GM23248 (cell line): ENCODE results near the gene IQSEC3. TPM values are rescaled to one million over a fixed set of nuclear protein-coding genes. Genes with fewer than 3 reads are reported as not detected.

ENCODE experiments used
- DNase-seq: peaks from one replicate; pipeline ENCODE4 v3.0.0-alpha.2; 2015
- H2AFZ ChIP-seq: fragments of 200-600 bp; sonication (generic); 2 replicates; pipeline ENCODE4 v1.6.1; 2016; ENCODE audit warnings: antibody characterized with exemption
- H3F3A ChIP-seq: fragments of 200-600 bp; sonication (generic); 2 replicates; pipeline ENCODE4 v1.6.1; 2016; ENCODE audit warnings: mild to moderate bottlenecking, antibody characterized with exemption, mixed run types; ENCODE audit not compliant: insufficient read depth
- H3K27ac ChIP-seq: fragments of 200-600 bp; sonication (generic); 2 replicates; pipeline ENCODE4 v1.5.1; 2016; ENCODE audit warnings: mild to moderate bottlenecking
- H3K27me3 ChIP-seq: fragments of 200-600 bp; sonication (generic); replicated peaks from 2 replicates; pipeline ENCODE4 v1.6.1; 2016; ENCODE audit warnings: mild to moderate bottlenecking; ENCODE audit not compliant: insufficient read depth
- H3K36me3 ChIP-seq: fragments of 200-600 bp; sonication (generic); 2 replicates; pipeline ENCODE4 v1.6.1; 2016; ENCODE audit warnings: low read depth, mild to moderate bottlenecking
- H3K4me1 ChIP-seq: fragments of 200-600 bp; sonication (generic); 2 replicates; pipeline ENCODE4 v1.6.1; 2016; ENCODE audit warnings: mild to moderate bottlenecking; ENCODE audit not compliant: insufficient read depth
- H3K4me2 ChIP-seq: fragments of 200-600 bp; sonication (generic); one replicate; pipeline ENCODE4 v1.6.1; 2016; ENCODE audit warnings: mild to moderate bottlenecking; ENCODE audit not compliant: unreplicated experiment
- H3K4me3 ChIP-seq: fragments of 200-600 bp; sonication (generic); 2 replicates; pipeline ENCODE4 v1.5.1; 2016; ENCODE audit warnings: mild to moderate bottlenecking
- H3K79me2 ChIP-seq: fragments of 200-600 bp; sonication (generic); 2 replicates; pipeline ENCODE4 v1.6.1; 2016; ENCODE audit warnings: mild to moderate bottlenecking; ENCODE audit not compliant: insufficient read depth
- H3K9ac ChIP-seq: fragments of 200-600 bp; sonication (generic); 2 replicates; pipeline ENCODE4 v1.6.1; 2016; ENCODE audit warnings: mild to moderate bottlenecking
- H3K9me2 ChIP-seq: fragments of 200-600 bp; sonication (generic); 2 replicates; pipeline ENCODE4 v1.6.1; 2016; ENCODE audit warnings: mixed run types, mild to moderate bottlenecking, moderate library complexity; ENCODE audit not compliant: insufficient read depth
- H3K9me3 ChIP-seq: fragments of 200-600 bp; sonication (generic); one replicate; pipeline ENCODE4 v1.6.1; 2017; ENCODE audit warnings: low read depth
- H4K20me1 ChIP-seq: fragments of 200-600 bp; sonication (generic); 2 replicates; pipeline ENCODE4 v1.6.0; 2016; ENCODE audit not compliant: insufficient read depth
- EZH2 ChIP-seq: fragments of 200-600 bp; sonication (generic); IDR thresholded peaks from 2 replicates; pipeline ENCODE4 v1.6.1; 2018; ENCODE audit warnings: antibody characterized with exemption, mild to moderate bottlenecking; ENCODE audit not compliant: insufficient read depth, poor library complexity, severe bottlenecking
- EZH2phosphoT487 ChIP-seq: fragments of 200-600 bp; sonication (generic); IDR thresholded peaks from 2 replicates; pipeline ENCODE4 v1.6.1; 2018; ENCODE audit warnings: antibody characterized with exemption, moderate library complexity, mild to moderate bottlenecking, low read depth; ENCODE audit not compliant: insufficient read depth
- WGBS, 2 experiments: methylation state at CpG; one replicate each; pipeline ENCODE4 v1.1.6; 2015 to 2017; ENCODE audit warnings: low lambda C conversion rate in 2 of 2, low coverage in 1 of 2; ENCODE audit errors: missing lambda C conversion rate in 2 of 2; 5-methylcytosine and 5-hydroxymethylcytosine counted together
- in situ Hi-C: fragments of 300-500 bp; cut with MboI; formaldehyde crosslinking; loops from 2 replicates; pipeline ENCODE4 v1.15.0; 2020
- polyA plus RNA-seq: library from polyadenylated mRNA; unstranded; fragments of >200 nt; fragmentation: Nextera tagmentation; extraction: Ambion mirVana; gene quantifications from 2 replicates; pipeline ENCODE4 v1.2.1, GENCODE V29; 2016
- total RNA-seq: library from RNA; depleted of rRNA; stranded (reverse); fragments of >200 nt; shearing (Covaris generic); gene quantifications from 2 replicates; pipeline ENCODE4 v1.2.3, GENCODE V29; 2014

Gene IQSEC3
- total and polyA plus RNA-seq, 2 experiments from 2014 or later = not detected

- Histone ChIP-seq H3K79me2 (no peaks in the 10 kb centered on the region), H3F3A (no peaks in the 10 kb centered on the region), H3K9me2 (no peaks in the 10 kb centered on the region), H4K20me1 (no peaks in the 10 kb centered on the region), H2AFZ (no peak overlapping the region), H3K4me2 (no peak overlapping the region), H3K36me3 (no peaks in the 10 kb centered on the region), H3K27ac (no peak overlapping the region), H3K4me1 (no peaks in the 10 kb centered on the region), H3K27me3 (peaks cover 22% of the 10 kb centered on the region), H3K4me3 (no peak overlapping the region), H3K9ac (no peak overlapping the region), H3K9me3 (no peaks in the 10 kb centered on the region)
- DNase-seq = no peak
- WGBS, 2 experiments = 74 to 78% methylated on average over 11 of the region's 11 CpGs
- TF ChIP-seq EZH2 (no peak), EZH2phosphoT487 (no peak)
- in situ Hi-C loops = no loop called here
These were observed 100.0 kb downstream of the IQSEC3 start for GRCh38 chr12:166425-167075.

GRCh38 chr12:167959-168600 is 101.5 kb downstream of the IQSEC3 start:
- no peaks in the 10 kb centered on the region for H4K20me1 ChIP-seq
- no peak overlapping the region for H3K4me2 ChIP-seq
- in situ Hi-C loops = no loop called here
- H3K9me3 ChIP-seq = no peaks in the 10 kb centered on the region
- H3K27me3 ChIP-seq = peaks cover 20% of the 10 kb centered on the region
- H3K27ac ChIP-seq = no peak overlapping the region
- no peaks in the 10 kb centered on the region for H3K36me3 ChIP-seq
- WGBS, 2 experiments = 73 to 75% methylated on average over 12 of the region's 12 CpGs
- no peak overlapping the region for H2AFZ ChIP-seq
- H3K4me1 ChIP-seq = no peaks in the 10 kb centered on the region
- H3K9me2 ChIP-seq = no peaks in the 10 kb centered on the region
- DNase-seq = no peak
- no peak overlapping the region for H3K9ac ChIP-seq
- H3F3A ChIP-seq = no peaks in the 10 kb centered on the region
- no peaks in the 10 kb centered on the region for H3K79me2 ChIP-seq
- TF ChIP-seq EZH2phosphoT487 (no peak), EZH2 (no peak)
- H3K4me3 ChIP-seq = no peak overlapping the region

DNA sequence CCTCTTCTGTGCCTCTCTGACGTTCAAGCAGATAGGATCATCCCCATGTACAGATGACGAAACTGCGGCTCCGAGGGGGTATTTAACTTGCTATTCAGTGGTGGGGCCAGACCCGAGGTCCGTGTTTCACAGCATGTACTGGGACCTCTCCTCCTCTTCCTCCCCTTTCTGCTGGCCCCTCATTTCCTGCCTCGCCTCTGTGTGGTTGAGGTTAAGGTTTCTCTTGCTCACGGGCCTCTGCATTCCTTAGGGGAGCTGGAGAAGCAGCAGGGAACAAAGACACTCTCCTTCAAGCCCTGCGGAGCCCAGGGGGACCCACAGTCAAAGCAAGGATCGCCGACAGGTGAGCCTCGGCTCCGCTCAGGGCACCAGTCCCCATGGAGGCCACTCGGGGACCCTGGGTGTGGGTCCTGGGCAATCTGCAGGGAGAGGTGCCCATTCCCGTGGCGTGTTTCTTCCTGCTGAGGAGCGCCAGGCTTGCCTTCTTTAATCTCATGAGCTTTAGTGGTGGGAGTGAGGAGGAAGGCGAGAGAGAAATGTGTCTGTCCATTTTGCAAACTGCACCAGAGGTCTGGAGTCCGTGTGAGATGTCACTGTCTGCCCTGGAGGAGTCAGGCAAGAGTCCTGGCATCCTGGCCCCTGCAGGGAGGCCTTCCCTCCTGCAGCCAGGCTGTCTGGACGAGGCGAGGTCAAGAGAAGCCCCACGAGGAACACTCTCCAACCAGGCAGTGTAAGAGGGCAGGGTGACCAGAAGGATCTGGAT is 102.4 kb downstream of the IQSEC3 start:
- Histone ChIP-seq H3K9me3 (no peaks in the 10 kb centered on the region), H3F3A (no peaks in the 10 kb centered on the region), H3K4me2 (no peak overlapping the region), H4K20me1 (no peaks in the 10 kb centered on the region), H3K9ac (no peak overlapping the region), H3K79me2 (no peaks in the 10 kb centered on the region), H3K9me2 (no peaks in the 10 kb centered on the region), H3K4me1 (no peaks in the 10 kb centered on the region), H3K27me3 (peaks cover 24% of the 10 kb centered on the region), H3K4me3 (no peak overlapping the region), H3K27ac (no peak overlapping the region), H3K36me3 (no peaks in the 10 kb centered on the region), H2AFZ (no peak overlapping the region)
- in situ Hi-C loops = no loop called here
- TF ChIP-seq EZH2 = no peak
- TF ChIP-seq EZH2phosphoT487 = no peak
- peak; percentile 14 for DNase-seq
- 39 to 47% methylated on average over 22 of the region's 22 CpGs for WGBS, 2 experiments

- TF ChIP-seq EZH2 (no peak), EZH2phosphoT487 (no peak)
- Histone ChIP-seq H3K79me2 (no peaks in the 10 kb centered on the region), H3F3A (no peaks in the 10 kb centered on the region), H2AFZ (no peak overlapping the region), H4K20me1 (no peaks in the 10 kb centered on the region), H3K4me3 (no peak overlapping the region), H3K9me3 (no peaks in the 10 kb centered on the region), H3K4me1 (no peaks in the 10 kb centered on the region), H3K27me3 (peaks cover 19% of the 10 kb centered on the region), H3K9me2 (no peaks in the 10 kb centered on the region), H3K27ac (no peak overlapping the region), H3K4me2 (no peak overlapping the region), H3K36me3 (no peaks in the 10 kb centered on the region), H3K9ac (no peak overlapping the region)
- DNase-seq = peak; percentile 16
- WGBS, 2 experiments = 77 to 79% methylated on average over 17 of the region's 17 CpGs
- in situ Hi-C loops = no loop called here
These were observed 103.2 kb downstream of the IQSEC3 start for GRCh38 chr12:169528-170370.
